ENCODE data around the gene PRSS48.
"Not testable (repeated sequence)": the region's sequence is repeated elsewhere in the genome, so short reads cannot be mapped to it uniquely, and the experiment has no call there.

Gene PRSS48

GRCh38 chr4:151316645-151317044 is 39.7 kb downstream of the PRSS48 start:
- DNase-seq (ENCODE audit: low read depth in 2 of 2): no peak

GRCh38 chr4:151318307-151319006 is 41.5 kb downstream of the PRSS48 start:
- no peak for DNase-seq (ENCODE audit: low read depth in 2 of 2)

GRCh38 chr4:151319490-151319889 is 42.5 kb downstream of the PRSS48 start:
- no peak for DNase-seq (ENCODE audit: low read depth in 2 of 2)

GRCh38 chr4:151321586-151321985 is 44.6 kb downstream of the PRSS48 start:
- no peak for DNase-seq (ENCODE audit: low read depth in 2 of 2)

GRCh38 chr4:151322161-151322560 is 45.2 kb downstream of the PRSS48 start:
- DNase-seq (ENCODE audit: low read depth in 2 of 2): not testable (repeated sequence)

GRCh38 chr4:151322570-151322969 is 45.6 kb downstream of the PRSS48 start:
- no peak for DNase-seq (ENCODE audit: low read depth in 2 of 2)

- no peak for DNase-seq (ENCODE audit: low read depth in 2 of 2)
These were observed 46.7 kb downstream of the PRSS48 start for GRCh38 chr4:151323667-151324066.

- no peak for DNase-seq (ENCODE audit: low read depth in 2 of 2)
These were observed 47.3 kb downstream of the PRSS48 start for GRCh38 chr4:151324124-151324751.

GRCh38 chr4:151324752-151325110 is 47.8 kb downstream of the PRSS48 start:
- peak; percentile 2 to 32 for DNase-seq (ENCODE audit: low read depth in 2 of 2)

GRCh38 chr4:151325111-151325948 is 48.4 kb downstream of the PRSS48 start, which contains the start of gene SH3D19:
SH3D19 (minus strand) TSS chr4:151325605; CDS start chr4:151325352, 253 bp downstream.
- no peak for DNase-seq (ENCODE audit: low read depth in 2 of 2)

GRCh38 chr4:151325949-151326246 is 48.9 kb downstream of the PRSS48 start:
- DNase-seq (ENCODE audit: low read depth in 2 of 2): no peak

GRCh38 chr4:151329217-151330007 is 52.5 kb downstream of the PRSS48 start:
- DNase-seq (ENCODE audit: low read depth in 2 of 2): no peak

- no peak for DNase-seq (ENCODE audit: low read depth in 2 of 2)
These were observed 54.5 kb downstream of the PRSS48 start for GRCh38 chr4:151331276-151332042.

GRCh38 chr4:151339467-151339866 is 62.5 kb downstream of the PRSS48 start:
- DNase-seq (ENCODE audit: low read depth in 2 of 2): no peak

- DNase-seq (ENCODE audit: low read depth in 2 of 2): no peak
These were observed 63.9 kb downstream of the PRSS48 start for GRCh38 chr4:151340751-151341385.

Measured in stimulated activated CD8-positive, alpha-beta memory T cell treated with anti-CD3 and anti-CD28 coated beads, Interleukin-15, amount 100 ng/mL, for 48 hours (primary cell).